Activated CD4-positive, alpha-beta T cell treated with anti-CD3 and anti-CD28 coated beads for 1 hour (primary cell): ENCODE data around the gene DGKH.
A peak's percentile ranks its signal among the peaks of the same experiment; 100 is the strongest.
"Not testable (repeated sequence)": the region's sequence is repeated elsewhere in the genome, so short reads cannot be mapped to it uniquely, and the experiment has no call there.

ENCODE experiments used
- DNase-seq: peaks from one replicate; pipeline ENCODE4 v3.0.0-alpha.2; 2020

The DGKH gene

DNA sequence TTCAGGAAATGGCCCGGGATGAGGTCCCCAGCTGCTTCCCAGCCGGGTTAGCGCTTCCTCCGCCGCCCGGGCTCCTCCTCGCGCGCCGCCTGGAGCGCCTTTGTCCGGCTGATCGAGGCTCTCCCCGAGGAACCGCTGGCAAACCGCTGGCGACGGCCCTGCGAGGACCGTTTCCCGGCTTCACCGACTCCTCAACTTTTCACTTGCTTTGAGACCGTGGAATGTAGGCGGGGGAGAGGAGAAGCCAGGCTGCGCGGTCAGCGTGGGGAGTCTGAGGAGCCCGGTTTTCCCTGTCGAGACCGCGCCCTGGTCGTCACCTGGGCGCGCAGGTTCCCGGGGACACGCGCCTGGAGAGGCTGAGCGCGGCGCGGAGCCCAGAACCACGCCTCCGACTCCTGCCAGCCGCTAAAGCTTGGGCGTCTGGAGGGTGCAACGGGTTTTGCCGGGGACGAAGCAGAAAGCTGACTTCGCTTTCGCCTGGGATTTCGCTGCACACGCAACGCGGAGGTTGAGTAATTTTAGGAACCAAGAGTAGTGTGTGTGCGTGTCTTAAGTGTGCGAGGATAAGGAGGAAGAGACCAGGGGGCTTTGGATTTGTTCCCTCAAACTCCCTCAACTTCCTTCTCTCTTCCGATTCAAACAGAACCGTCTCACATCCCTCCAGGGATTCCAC lies 7.3 kb upstream of the DGKH start:
- DNase-seq: no peak

DNA sequence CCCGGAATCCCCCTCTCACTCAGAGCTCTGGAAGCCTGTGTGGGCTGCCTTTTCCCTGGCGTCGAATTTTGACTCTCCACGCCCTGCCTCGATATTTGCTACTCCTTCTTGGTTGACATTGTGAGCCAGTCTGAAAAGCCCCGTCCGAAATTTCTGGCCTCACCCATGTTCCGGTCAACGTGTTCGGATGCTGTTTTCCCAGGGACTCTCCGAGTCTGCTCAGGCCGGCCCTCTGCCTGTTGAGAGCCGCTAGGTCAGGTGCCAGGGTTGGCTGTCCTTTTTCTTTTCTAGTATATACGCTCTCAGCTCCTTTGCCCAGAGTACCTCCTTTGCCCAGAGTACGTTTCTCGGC lies 6.8 kb upstream of the DGKH start:
- no peak for DNase-seq

DNA sequence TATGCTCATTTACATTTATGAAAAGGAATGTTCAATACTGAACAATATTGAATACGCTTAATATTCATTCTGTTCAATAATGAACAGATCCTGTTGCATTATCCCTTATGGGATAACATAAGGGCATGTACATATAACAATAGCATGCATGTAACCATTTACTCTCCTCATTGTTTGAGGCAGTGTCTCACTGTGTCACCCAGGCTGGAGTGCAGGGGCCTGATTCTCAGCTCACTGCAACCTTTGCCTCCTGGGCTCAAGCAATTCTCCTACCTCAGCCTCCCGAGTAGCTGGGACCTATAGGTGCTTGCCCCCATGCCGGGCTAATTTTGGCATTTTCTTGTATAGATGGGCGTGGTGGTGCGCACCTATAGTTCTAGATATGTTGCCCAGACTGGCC lies 4.8 kb upstream of the DGKH start:
- DNase-seq: no peak

DNA sequence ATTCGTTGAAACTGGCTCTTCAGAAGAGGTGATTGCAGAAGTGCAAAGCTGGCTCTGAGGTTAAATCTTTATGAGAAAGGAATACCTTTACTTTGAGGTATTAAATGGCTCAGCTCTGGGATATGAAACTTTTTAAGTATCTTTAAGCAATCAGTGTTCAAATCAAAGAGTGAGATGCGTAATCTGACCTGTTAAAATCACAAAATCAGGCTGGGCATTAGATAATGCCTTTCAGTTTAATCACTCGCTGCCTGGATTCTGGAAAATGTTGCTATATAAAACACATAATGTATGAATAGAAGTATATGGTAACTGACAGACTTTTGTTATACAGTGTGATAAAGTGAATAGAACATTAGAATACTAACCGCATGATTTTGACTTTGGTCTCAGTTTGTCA lies 2.0 kb upstream of the DGKH start:
- no peak for DNase-seq

DNA sequence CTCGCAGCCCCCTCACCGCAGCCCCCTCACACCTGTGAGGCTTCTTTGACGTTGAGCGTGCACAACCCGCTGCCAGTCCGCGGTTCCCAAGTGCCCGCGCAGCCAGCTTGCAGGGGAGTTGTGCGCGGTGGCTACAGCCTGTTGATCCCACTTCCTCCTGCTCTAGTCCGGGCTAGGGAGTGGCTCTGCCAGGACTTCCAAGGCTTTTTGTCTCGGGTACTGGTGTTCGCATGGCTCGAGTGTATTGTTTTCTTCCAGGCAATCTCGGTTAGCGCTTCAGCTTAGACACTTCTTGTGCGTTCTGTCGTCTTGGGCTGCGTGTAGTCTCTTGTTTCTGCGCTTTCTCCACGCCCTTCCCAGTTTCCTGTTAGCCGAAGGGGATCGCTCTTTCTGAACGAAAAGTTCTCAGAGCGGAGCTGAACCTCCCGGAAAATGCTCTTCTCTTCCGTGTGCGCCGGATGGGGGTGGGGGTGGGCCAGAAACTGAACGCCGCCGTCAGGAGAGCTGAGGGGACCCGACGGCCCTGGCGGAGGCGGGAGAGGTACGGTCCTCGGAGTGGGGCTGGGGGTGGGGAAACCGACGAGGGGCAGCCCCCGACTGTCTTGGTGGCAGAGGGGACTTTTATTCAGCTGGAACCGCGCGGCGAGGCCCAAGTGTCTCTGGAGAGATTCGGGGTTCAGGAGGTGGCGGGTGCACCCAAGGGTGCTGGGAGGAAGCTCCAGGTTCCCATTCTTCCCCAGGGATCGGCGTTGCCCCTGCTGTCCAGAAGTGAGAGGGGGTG lies 697 bp upstream of the DGKH start:
- DNase-seq: no peak

DNA sequence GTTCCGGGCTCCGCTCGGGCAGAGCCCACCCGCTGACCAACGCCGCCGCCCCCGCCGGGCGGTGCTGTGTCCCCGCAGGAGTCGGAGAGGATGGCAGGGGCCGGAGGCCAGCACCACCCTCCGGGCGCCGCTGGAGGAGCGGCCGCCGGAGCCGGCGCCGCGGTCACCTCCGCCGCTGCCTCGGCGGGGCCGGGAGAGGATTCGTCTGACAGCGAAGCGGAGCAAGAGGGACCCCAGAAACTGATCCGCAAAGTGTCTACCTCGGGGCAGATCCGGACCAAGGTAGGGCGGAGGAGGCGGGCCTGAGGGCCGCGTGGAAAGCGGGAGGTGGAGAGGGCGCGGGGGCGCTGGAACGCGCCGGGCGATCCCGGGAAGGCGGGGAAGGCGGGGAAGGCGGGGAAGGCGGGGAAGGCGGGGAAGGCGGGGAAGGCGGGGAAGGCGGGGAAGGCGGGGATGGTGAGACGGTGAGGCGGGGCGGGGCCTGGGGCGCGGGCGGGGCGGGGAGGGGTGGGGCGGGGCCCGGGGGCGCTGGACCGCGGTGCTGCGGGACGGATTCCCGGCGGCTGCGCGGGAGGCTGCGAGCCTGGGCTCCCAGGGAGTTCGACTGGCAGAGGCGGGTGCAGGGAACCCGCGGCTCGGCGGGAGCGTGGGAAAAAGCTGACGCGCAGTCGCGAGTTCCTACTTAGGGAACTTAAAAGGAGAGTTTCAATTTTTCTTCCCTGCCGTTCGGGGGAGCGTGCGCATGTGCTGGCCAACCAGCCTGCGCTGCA lies 421 bp downstream of the DGKH start:
- DNase-seq: peak; percentile 42

DNA sequence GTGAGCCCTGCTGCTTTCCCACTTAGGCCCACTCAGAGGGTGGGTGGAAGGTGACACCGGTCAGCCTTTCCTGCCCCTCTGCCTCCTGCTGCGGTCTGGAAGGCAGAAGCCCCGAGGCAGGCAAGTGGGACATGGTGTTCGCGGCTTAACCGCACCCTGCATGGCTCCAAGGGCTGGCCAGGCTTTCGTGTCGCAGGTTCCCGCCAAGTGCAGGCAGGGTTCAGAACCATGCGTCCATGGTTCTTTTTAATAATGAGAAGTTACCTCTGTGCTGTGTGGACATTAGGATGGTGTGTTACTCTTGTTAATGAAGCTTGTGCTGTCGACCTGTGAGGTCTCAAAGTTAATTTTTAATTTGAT lies 986 bp downstream of the DGKH start:
- DNase-seq: no peak

DNA sequence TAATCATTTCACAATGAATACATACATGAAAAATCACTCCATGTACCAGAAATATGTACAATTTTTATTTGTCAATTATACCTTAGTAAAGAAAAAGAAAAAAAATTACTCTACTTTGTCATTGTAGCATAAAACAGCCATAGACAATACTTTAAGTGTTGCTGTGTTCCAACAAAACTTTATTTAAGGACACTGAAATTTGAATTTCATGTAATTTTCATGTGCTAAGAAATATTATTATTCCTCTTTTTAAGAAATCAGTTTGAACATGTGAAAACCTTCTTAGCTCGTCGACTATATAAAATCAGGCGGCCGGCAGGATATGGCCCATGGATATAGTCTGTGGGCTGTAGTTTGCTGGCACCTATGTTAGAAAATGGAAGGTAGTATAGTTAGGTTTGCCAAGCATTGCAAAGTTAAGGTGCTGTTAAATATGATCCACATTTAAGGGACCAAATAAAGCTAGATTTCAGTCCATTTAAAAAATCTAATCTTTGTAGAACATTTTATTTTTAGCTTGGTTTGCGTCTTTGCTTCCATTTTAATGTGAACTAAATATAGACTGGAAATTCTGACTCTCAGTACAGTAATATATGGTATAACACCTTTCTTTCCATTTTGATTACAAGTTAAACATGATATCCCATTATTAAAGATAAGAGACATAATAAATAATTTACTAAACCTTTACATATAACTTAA lies 6.5 kb downstream of the DGKH start:
- DNase-seq: no peak

DNA sequence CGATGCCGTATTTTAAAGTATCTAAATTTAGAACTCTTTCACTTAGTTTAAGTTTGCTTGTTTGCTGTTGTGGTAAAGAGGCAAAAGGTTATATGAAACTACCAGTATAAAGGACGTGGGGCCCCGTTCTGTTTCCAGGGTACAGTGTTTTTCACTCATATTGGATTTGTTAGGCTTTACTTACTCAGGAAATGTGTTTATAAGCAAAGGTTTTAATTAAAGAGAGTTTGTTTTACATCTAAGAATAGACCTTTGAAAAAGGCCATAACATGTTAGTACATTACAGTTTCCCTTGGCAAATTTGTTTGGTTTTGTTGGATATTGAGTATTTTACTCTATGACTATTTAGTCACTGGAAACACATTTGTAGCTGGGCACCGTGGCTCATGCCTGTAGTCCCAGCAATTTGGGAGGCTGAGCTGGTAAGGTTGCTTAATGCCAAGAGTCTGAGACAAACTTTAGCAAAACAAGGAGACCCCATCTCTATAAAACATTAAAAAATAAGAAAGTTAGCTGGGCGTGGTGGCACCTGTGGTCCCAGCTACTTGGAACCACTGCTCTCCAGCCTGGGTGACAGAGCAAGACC lies 7.1 kb downstream of the DGKH start:
- DNase-seq: no peak

DNA sequence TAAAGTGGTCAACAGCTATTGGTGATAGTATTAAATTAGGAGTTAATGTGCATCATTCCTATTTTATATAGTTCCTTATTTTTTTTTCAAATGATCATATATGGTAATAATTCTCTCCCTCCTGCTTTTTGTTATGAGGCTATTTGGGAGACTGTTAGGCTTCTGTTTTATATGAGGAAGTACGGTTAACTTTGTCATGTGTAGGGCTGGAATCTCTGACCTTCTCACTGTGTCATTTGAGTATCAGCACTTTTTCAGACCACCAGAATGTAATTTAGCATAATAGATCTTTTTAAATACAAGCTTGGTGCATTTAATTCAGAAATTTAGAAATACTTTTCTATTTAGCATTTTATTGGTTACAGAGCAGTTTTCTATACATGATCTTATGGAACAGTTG lies 7.7 kb downstream of the DGKH start:
- DNase-seq: no peak

DNA sequence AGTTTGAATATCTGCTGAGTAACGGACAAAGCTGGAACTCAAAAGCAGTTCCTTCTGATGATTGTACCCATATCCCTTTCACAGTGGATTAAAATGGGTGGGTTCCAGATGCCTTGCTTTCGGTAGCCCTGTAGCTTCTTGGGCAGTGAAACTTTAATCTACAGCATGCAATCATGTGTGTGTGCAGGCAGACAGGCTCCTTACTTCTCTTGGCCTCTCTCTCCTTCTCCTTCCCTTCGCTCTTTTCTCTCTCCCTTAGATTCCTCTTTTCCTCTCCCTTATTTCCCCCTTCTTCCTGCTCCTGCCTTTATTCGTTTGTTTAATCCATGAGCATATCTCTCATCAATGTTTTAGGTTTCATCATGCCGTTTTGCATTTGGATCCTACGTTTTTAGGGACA lies 8.1 kb downstream of the DGKH start:
- DNase-seq: no peak

DNA sequence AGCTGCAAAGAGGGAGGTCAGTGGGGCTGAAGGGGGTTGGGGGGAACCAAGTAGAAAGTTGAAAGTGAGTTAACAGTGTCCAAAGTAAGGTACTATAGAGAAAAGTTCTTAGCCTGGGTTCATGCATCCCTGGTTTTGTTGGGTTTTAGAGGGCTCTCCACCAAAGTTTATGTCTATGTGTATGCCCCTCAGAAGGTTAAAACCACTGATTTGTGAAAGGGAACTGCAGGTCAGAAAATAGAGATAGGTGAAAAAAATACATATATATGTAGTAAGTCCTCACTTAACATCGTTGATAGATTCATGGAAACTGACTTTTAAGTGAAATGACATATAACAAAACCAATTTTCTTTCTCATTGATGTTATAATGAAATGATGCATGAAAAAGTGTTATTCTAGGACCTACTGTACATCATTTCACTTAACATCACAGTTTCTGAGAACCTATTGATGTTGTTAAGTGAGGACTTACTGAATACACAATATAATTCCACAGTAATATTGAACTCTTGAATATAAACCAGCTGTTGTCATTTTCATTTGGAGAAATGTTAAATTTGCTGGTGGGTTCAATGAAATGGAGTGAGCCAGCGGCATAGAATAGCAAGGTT lies 9.6 kb downstream of the DGKH start:
- no peak for DNase-seq

DNA sequence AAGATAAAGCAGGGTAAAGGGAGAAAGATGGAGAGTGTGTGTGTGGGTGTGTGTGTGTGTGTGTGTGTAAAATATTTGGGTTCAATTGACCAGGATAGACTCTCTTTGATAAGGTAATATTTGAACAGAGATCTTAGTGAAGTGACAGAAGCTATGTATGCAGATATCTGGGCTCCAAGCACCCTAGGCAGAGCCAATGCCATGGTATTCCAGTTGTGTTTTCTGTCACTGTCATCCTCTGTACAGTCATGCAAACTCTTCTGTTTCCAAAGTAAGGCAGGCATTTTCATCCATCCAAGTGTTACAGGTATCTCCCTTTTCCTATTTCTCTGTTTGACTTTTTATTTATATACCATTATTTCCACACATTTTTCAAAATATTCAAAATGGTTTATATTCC lies 13.5 kb downstream of the DGKH start:
- DNase-seq: no peak

DNA sequence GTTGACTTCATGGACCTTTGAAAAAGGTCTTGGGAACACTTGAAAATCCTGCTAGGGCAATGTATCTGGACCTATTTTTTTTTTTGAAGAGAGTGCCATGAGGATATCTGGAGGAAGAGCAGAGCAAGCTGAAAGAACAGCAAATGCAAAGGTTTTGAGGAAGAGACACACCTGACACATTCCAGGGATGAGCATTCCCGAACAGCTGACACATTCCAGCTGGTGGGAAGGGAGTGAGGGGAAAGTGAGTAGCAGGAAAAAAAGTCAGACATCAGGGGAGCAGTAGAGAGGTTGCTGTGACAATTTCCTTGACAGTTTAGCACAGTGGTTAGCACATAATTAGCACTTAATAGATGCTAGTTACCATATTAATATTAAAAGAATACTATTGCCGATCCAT lies 14.7 kb downstream of the DGKH start:
- DNase-seq: no peak

DNA sequence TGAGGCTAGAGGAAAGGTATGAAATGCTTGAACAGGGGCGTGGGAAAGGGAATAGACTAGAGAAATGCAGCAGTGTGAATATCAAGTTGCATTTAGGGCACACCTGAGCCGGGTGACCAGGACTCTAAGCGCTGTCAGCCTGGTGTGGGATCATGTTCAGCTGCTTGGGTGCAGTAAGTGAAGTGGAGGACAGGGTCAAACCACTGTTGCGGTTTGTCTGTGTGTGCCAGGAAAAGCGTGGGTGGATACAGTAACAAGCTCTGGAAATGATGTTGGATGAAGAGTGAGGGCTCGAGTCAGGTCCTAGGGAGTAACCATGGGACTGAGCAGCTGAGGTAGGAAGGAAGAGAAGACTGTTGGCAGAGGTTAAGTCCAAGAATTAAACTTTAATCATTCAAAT lies 15.8 kb downstream of the DGKH start:
- DNase-seq: no peak

DNA sequence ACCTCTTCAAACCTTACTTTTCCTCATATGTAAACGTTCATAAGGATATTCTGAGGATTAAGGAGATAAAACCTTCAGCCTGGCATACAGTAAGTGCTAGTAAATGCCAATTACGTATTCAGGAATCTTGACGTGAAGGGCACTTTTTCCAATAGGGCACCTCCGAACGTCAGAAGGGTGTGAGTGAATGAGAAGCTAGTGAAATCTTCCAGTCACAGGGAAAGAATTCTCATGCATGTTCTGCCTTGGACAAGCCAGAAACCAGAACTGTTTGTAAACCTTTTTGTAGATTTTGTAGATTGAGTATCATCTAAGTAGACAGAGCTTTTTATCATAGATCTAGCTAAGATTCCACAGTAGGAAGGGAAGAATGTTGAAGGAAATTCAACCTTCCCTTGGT lies 16.5 kb downstream of the DGKH start:
- no peak for DNase-seq

DNA sequence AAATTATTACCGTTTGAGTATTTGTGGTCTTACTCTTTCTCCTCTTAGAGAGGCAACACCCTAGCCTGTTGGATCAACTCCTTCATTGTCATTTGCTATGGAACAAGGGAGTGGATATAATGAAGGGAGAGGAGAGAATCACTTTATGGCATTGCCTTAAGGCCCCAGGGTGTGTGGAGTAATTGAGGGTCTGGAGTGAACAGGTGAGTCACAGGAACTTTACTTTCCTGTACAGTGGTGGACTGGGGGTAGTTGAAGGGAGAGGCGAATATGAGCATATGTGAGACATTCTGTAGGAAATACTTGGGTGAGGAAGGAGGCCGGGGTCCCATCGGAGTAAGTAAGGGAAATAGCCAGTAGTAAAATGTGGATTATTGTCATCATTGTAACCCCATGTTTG lies 17.0 kb downstream of the DGKH start:
- no peak for DNase-seq

DNA sequence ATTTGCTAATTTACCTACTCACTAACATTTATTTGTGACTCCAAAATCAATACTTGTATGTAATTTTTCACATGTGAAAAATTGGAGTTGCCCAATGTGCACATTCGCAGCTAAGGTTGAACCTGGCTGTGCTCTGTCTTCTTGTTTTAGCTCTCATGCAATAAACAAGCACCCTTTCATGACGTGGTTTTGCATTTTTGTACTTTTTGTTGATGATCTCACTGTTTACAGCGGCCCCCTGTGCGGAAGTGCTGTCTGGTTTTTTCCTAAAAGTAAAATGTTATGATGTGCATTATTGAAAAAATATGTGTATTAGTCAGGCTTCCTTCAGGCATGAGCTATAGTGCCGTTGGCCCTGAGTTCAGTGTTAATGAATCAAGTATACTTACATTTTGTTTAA lies 18.1 kb downstream of the DGKH start:
- no peak for DNase-seq

DNA sequence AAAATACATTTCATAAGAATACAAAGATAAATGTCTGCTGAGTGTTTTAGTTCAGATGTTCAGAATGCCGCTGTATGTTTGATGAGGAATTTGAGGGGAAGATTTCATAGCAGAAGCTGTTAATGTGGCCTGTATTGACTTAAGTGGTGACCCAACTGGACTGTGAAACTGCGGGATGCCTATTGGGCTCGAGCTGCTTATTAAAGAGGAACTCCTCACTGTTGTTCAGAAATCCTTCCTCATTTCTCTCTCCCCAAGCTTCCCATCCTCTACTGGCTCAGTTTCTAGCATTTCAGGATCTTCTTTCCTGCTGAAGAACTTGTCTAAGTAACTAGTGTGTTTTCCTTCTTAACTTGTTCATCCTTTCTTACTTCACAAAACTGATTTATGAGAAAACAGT lies 20.4 kb downstream of the DGKH start:
- no peak for DNase-seq

DNA sequence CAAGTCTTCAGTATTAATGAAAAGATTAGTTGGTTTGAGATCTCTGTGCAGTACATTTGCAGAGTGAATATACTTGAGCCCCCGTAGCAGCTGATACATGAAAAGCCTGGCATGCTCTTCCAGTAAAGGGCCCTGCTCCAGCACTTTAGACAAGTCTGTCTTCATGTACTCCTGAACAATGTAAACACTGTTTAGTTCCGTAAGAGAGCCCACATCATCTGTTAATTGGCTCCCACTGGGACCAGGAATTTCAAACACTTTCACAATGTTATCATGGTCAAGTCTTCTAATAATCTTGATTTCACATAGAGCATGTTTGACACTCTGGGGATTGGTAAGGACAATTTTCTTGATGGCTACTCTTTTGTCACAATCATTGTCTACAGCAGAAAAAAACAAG lies 22.2 kb downstream of the DGKH start:
- DNase-seq: not testable (repeated sequence)

DNA sequence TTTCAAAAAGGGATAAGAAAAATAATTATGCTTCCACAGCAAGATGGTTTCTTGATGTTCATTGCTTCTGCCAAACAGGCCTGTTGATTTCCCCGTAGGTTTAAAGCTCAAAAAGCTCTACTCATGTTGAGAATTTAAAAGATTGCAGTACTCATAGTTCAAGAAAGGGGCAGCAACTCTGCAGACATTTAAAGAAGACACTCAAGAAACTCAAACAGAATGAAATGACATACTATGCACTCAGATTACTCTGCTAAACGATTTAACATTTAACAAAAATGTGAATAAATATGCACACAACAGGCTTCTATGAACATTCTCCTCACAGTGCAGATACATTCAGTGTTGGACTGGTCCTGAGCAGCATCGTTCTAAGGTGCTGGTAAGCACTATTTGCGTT lies 22.7 kb downstream of the DGKH start:
- DNase-seq: not testable (repeated sequence)

DNA sequence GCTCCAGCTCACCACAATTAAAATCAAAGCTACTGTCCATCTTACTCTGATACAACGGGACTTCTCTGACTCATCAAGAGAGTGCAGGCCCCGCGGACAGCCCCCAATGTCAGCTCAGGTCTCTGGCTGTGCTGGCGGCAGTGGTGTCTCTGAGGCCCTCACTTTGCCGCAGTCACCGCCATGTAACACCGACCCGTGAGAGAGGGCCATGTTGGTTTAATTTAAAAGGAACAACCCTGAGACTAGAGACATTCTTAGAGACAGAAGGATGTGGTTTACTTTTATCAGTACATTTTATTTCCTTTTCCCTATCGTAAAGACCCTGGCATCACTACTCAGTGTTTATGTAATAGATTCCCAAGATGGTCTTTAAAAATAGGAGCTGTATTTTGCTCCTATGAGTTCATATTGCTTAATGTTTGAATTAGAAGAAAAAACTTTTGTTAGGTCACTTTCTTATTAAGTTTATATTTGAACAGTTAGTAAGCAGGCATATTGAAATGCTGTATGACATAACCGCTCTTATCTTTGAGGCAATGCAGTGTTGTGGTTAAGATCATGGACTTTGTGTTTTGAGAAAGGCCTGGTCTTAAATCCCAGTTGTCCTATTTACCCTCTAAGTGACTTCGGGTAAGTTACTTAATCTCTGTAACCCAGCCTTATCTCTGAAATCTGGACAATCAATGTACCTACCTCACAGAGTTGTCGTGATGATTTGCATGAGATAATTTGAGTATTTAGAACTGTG lies 23.4 kb downstream of the DGKH start:
- no peak for DNase-seq
